Measurements from ENCODE around the gene MYO15A. TPM values are rescaled to one million over a fixed set of nuclear protein-coding genes. Genes with fewer than 3 reads are reported as not detected.

The MYO15A gene
- total RNA-seq, 1 experiment from 2014 or later: 0.36 TPM

DNA sequence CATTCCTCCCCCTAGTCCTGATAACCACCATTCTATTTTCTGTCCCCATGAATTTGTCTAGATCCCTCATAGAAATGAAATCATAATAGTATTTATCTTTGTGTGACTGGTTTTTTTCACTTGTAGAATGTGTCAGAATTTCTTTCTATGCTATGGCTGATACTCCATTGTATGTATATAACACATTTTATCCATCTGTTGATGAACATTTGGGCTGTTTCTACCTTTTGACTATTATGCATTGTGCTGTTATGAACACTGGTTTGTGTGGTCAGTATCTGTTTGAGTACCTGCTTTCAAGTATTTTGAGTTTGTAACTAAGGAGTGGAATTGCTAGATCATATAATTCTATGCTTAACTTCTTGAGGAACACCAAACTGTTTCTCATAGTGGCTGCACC is 36.8 kb upstream of the MYO15A start:
- no peak for DNase-seq (ENCODE audit: low read depth, low spot score)
- H3K36me3 ChIP-seq (ENCODE audit: control insufficient read depth, insufficient read depth, low read length): no peaks in the 10 kb centered on the region
- no peak for ATAC-seq
- ChIA-PET POLR2A (no interaction called here), CTCF (no interaction called here)
- in situ Hi-C loops (cut with HindIII; ENCODE audit: low pct_unique_long_range_greater_than_20kb, low sequenced_read_pairs) (no loop called here), intact Hi-C loops (cut with micrococcal nuclease; ENCODE audit: unreplicated experiment) (no loop called here)
- no peaks in the 10 kb centered on the region for H3K9me3 ChIP-seq (ENCODE audit: control insufficient read depth, insufficient read depth, low read depth, low read length)
- H3K4me1 ChIP-seq (ENCODE audit: control insufficient read depth, insufficient read depth, low read length): peaks cover 5% of the 10 kb centered on the region; the same call in 1 of the 2 replicates
- no peak overlapping the region for H3K4me3 ChIP-seq (ENCODE audit: low read depth in 2 of 2, low read length in 2 of 2)
- H3K27ac ChIP-seq (ENCODE audit: low read length): no peak overlapping the region
- TF ChIP-seq POLR2AphosphoS5 (IDR thresholded peaks at IDR 0.05; ENCODE audit: low read depth, low read length) (no peak), SIN3A (IDR thresholded peaks at IDR 0.05; ENCODE audit: borderline replicate concordance, insufficient read depth, low read depth, low read length) (no peak), TCF7L2 (IDR thresholded peaks at IDR 0.05; ENCODE audit: low read depth, low read length) (no peak), CTCF (IDR thresholded peaks at IDR 0.05) (no peak)
- TF ChIP-seq, protein P1, sequence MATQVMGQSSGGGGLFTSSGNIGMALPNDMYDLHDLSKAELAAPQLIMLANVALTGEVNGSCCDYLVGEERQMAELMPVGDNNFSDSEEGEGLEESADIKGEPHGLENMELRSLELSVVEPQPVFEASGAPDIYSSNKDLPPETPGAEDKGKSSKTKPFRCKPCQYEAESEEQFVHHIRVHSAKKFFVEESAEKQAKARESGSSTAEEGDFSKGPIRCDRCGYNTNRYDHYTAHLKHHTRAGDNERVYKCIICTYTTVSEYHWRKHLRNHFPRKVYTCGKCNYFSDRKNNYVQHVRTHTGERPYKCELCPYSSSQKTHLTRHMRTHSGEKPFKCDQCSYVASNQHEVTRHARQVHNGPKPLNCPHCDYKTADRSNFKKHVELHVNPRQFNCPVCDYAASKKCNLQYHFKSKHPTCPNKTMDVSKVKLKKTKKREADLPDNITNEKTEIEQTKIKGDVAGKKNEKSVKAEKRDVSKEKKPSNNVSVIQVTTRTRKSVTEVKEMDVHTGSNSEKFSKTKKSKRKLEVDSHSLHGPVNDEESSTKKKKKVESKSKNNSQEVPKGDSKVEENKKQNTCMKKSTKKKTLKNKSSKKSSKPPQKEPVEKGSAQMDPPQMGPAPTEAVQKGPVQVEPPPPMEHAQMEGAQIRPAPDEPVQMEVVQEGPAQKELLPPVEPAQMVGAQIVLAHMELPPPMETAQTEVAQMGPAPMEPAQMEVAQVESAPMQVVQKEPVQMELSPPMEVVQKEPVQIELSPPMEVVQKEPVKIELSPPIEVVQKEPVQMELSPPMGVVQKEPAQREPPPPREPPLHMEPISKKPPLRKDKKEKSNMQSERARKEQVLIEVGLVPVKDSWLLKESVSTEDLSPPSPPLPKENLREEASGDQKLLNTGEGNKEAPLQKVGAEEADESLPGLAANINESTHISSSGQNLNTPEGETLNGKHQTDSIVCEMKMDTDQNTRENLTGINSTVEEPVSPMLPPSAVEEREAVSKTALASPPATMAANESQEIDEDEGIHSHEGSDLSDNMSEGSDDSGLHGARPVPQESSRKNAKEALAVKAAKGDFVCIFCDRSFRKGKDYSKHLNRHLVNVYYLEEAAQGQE (IDR thresholded peaks at IDR 0.05; ENCODE audit: insufficient read depth in 1 of 2, low read depth in 2 of 2, low read length in 1 of 2): no peak
- no peaks in the 10 kb centered on the region for H3K27me3 ChIP-seq (ENCODE audit: control insufficient read depth, insufficient read depth, low read length)
- BruUV-seq (replicated peaks): no TSS peak

DNA sequence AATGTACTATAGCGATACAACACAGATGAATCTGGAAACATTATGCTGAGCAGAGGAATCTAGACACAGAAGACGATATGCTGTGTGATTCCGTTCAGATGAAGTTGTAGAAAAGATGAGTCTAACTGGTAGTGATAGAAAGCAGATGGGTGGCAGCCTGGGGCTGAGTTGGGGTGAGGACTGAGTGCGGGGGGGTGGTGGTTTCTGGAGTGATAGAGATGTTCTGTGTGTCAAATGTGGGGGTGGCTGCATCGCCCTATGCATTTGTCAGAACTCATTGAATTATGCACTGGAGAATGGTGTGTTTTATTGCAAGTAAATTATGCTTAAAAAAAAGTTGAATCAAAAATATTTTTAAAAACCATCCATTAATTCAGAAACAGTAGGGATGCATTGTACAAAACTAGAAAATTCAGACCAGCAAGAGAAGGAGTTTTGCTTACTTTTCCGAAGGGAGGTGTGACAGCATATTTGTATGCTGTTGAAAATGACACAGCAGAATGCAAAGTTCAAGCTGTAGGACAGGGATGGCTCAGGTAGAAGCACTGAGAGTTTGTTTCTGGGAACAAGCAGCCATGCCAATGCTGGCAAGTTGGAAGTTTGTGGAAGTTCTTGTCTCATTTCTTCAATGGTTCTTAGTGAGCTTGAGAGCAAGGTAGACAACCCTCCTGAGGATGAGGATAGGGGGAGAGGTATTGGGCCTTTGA is 33.8 kb upstream of the MYO15A start:
- Histone ChIP-seq H3K9me3 (ENCODE audit: control insufficient read depth, insufficient read depth, low read depth, low read length) (no peaks in the 10 kb centered on the region), H3K36me3 (ENCODE audit: control insufficient read depth, insufficient read depth, low read length) (no peaks in the 10 kb centered on the region), H3K4me1 (ENCODE audit: control insufficient read depth, insufficient read depth, low read length) (peaks cover 5% of the 10 kb centered on the region; the same call in 1 of the 2 replicates), H3K27me3 (ENCODE audit: control insufficient read depth, insufficient read depth, low read length) (no peaks in the 10 kb centered on the region), H3K27ac (ENCODE audit: low read length) (no peak overlapping the region), H3K4me3 (ENCODE audit: low read depth in 2 of 2, low read length in 2 of 2) (no peak overlapping the region)
- TF ChIP-seq, protein P1 (IDR thresholded peaks at IDR 0.05; ENCODE audit: insufficient read depth in 1 of 2, low read depth in 2 of 2, low read length in 1 of 2): no peak
- TF ChIP-seq SIN3A (IDR thresholded peaks at IDR 0.05; ENCODE audit: borderline replicate concordance, insufficient read depth, low read depth, low read length) (no peak), TCF7L2 (IDR thresholded peaks at IDR 0.05; ENCODE audit: low read depth, low read length) (no peak), CTCF (IDR thresholded peaks at IDR 0.05) (no peak), POLR2AphosphoS5 (IDR thresholded peaks at IDR 0.05; ENCODE audit: low read depth, low read length) (no peak)
- CTCF ChIA-PET: no interaction called here
- DNase-seq (ENCODE audit: low read depth, low spot score) (no peak), ATAC-seq (no peak)
- intact Hi-C loops (cut with micrococcal nuclease; ENCODE audit: unreplicated experiment) (no loop called here), in situ Hi-C loops (cut with HindIII; ENCODE audit: low pct_unique_long_range_greater_than_20kb, low sequenced_read_pairs) (no loop called here)
- POLR2A ChIA-PET: no interaction called here
- BruUV-seq (replicated peaks): no TSS peak

Data from Panc1 (cell line).